Measurements from ENCODE around the gene USP37. TPM values are rescaled to one million over a fixed set of nuclear protein-coding genes. Genes with fewer than 3 reads are reported as not detected.

The USP37 gene
- total and polyA plus RNA-seq, 2 of the 13 experiments (the other 11 are each of a cell fraction or from before 2014, with no cell fraction given), result 6.5 to 30.6 TPM

GRCh38 chr2:218435003-218435982 lies 132.9 kb downstream of the USP37 start (continued):
- no peak for TF ChIP-seq ZNF546 (CRISPR knock-in tag; conservative IDR thresholded peaks at IDR 0.05)
- TF ChIP-seq SP2 (CRISPR knock-in tag; IDR thresholded peaks at IDR 0.05), result no peak
- no peak for TF ChIP-seq PHF8 (CRISPR knock-in tag; IDR thresholded peaks at IDR 0.05)
- no peak for TF ChIP-seq SATB2 (CRISPR knock-in tag; IDR thresholded peaks at IDR 0.05)
- no peak for TF ChIP-seq PHF21A (CRISPR knock-in tag; IDR thresholded peaks at IDR 0.05)
- no peak for TF ChIP-seq PITX1 (CRISPR knock-in tag; IDR thresholded peaks at IDR 0.05)
- no peak for TF ChIP-seq ZNF724P (CRISPR knock-in tag; IDR thresholded peaks at IDR 0.05; ENCODE audit: borderline replicate concordance)
- TF ChIP-seq ZBED4 (CRISPR knock-in tag; IDR thresholded peaks at IDR 0.05; ENCODE audit: borderline replicate concordance), result no peak
- TF ChIP-seq NCOA1 (CRISPR knock-in tag; IDR thresholded peaks at IDR 0.05), result no peak
- TF ChIP-seq CENPX (CRISPR knock-in tag; IDR thresholded peaks at IDR 0.05), result no peak
- 0 out of 2 replicates have a peak, but pooled peaks have one; percentile 22 for TF ChIP-seq ZNF12 (CRISPR knock-in tag; IDR thresholded peaks at IDR 0.05)
- TF ChIP-seq HOXA3 (CRISPR knock-in tag; IDR thresholded peaks at IDR 0.05), result no peak
- TF ChIP-seq THAP11 (CRISPR knock-in tag; IDR thresholded peaks at IDR 0.05), result no peak
- no peak for TF ChIP-seq ZNF709 (CRISPR knock-in tag; IDR thresholded peaks at IDR 0.05)
- TF ChIP-seq ZNF800 (CRISPR knock-in tag; IDR thresholded peaks at IDR 0.05), result no peak
- no peak for TF ChIP-seq ZBTB7A (CRISPR knock-in tag; IDR thresholded peaks at IDR 0.05)
- peak; percentile 48; the same call in 1 of the 2 replicates for TF ChIP-seq ZNF891 (CRISPR knock-in tag; IDR thresholded peaks at IDR 0.05)
- TF ChIP-seq, protein P1, sequence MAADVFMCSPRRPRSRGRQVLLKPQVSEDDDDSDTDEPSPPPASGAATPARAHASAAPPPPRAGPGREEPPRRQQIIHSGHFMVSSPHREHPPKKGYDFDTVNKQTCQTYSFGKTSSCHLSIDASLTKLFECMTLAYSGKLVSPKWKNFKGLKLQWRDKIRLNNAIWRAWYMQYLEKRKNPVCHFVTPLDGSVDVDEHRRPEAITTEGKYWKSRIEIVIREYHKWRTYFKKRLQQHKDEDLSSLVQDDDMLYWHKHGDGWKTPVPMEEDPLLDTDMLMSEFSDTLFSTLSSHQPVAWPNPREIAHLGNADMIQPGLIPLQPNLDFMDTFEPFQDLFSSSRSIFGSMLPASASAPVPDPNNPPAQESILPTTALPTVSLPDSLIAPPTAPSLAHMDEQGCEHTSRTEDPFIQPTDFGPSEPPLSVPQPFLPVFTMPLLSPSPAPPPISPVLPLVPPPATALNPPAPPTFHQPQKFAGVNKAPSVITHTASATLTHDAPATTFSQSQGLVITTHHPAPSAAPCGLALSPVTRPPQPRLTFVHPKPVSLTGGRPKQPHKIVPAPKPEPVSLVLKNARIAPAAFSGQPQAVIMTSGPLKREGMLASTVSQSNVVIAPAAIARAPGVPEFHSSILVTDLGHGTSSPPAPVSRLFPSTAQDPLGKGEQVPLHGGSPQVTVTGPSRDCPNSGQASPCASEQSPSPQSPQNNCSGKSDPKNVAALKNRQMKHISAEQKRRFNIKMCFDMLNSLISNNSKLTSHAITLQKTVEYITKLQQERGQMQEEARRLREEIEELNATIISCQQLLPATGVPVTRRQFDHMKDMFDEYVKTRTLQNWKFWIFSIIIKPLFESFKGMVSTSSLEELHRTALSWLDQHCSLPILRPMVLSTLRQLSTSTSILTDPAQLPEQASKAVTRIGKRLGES (CRISPR knock-in tag; IDR thresholded peaks at IDR 0.05; ENCODE audit: borderline replicate concordance), result no peak
- TF ChIP-seq ZNF629 (CRISPR knock-in tag; conservative IDR thresholded peaks at IDR 0.05), result no peak
- no peak for TF ChIP-seq ELF3 (CRISPR knock-in tag; IDR thresholded peaks at IDR 0.05)

Measured in HepG2 (cell line).